GM23338 (cell line): Measurements from ENCODE around the gene CD276. TPM values are rescaled to one million over a fixed set of nuclear protein-coding genes. Genes with fewer than 3 reads are reported as not detected.

Experiments
- ATAC-seq: fragments of 200-7000 bp; cut with Tn5 transposase; 3 replicates; pipeline ENCODE4 v1.9.1; 2020
- DNase-seq: peaks from one replicate; pipeline ENCODE4 v3.0.0-alpha.2; 2015; ENCODE audit warnings: low spot score
- H2AFZ ChIP-seq: fragments of 200-600 bp; sonication (generic); 2 replicates; pipeline ENCODE4 v1.8.0; 2016; ENCODE audit warnings: antibody characterized with exemption, mild to moderate bottlenecking, moderate library complexity
- H3F3A ChIP-seq: fragments of 200-600 bp; sonication (generic); replicated peaks from 2 replicates; pipeline ENCODE4 v1.8.0; 2017; ENCODE audit warnings: antibody characterized with exemption, mixed run types, low read depth
- H3K27ac ChIP-seq: fragments of 200-600 bp; sonication (generic); 2 replicates; pipeline ENCODE4 v1.6.1; 2016; ENCODE audit warnings: low read depth
- H3K27me3 ChIP-seq: fragments of 200-600 bp; sonication (generic); 2 replicates; pipeline ENCODE4 v1.8.0; 2016; ENCODE audit warnings: mild to moderate bottlenecking, mixed run types, moderate library complexity; ENCODE audit not compliant: insufficient read depth
- H3K36me3 ChIP-seq: fragments of 200-600 bp; sonication (generic); 2 replicates; pipeline ENCODE4 v1.8.0; 2016; ENCODE audit warnings: mild to moderate bottlenecking; ENCODE audit not compliant: insufficient read depth
- H3K4me1 ChIP-seq: fragments of 200-600 bp; sonication (generic); 2 replicates; pipeline ENCODE4 v1.8.0; 2016; ENCODE audit warnings: mild to moderate bottlenecking, moderate library complexity; ENCODE audit not compliant: insufficient read depth
- H3K4me2 ChIP-seq: fragments of 200-600 bp; sonication (generic); 2 replicates; pipeline ENCODE4 v1.7.1; 2017; ENCODE audit warnings: mixed run types
- H3K4me3 ChIP-seq: fragments of 200-600 bp; sonication (generic); 2 replicates; pipeline ENCODE4 v1.6.1; 2016; ENCODE audit warnings: mixed run types
- H3K79me2 ChIP-seq: fragments of 200-600 bp; sonication (generic); replicated peaks from 2 replicates; pipeline ENCODE4 v1.8.0; 2017; ENCODE audit warnings: mild to moderate bottlenecking; ENCODE audit not compliant: insufficient read depth
- H3K9me2 ChIP-seq: fragments of 200-600 bp; sonication (generic); 2 replicates; pipeline ENCODE4 v1.8.0; 2017; ENCODE audit not compliant: insufficient read depth
- H4K20me1 ChIP-seq: fragments of 200-600 bp; sonication (generic); replicated peaks from 2 replicates; pipeline ENCODE4 v1.8.0; 2017; ENCODE audit warnings: mild to moderate bottlenecking; ENCODE audit not compliant: insufficient read depth
- H3K27ac Mint-ChIP-seq: 2 replicates; pipeline ENCODE4 v1.8.0; 2020; ENCODE audit warnings: inconsistent platforms, mild to moderate bottlenecking, moderate library complexity, mixed read lengths
- H3K27me3 Mint-ChIP-seq: 3 replicates; pipeline ENCODE4 v1.8.0; 2022; ENCODE audit warnings: low read depth, mild to moderate bottlenecking, moderate library complexity, mixed read lengths, inconsistent platforms; ENCODE audit not compliant: insufficient read depth, poor library complexity
- H3K36me3 Mint-ChIP-seq: 3 replicates; pipeline ENCODE4 v1.8.0; 2021; ENCODE audit warnings: low read depth, mild to moderate bottlenecking, inconsistent platforms, moderate library complexity, mixed read lengths
- H3K4me1 Mint-ChIP-seq: 3 replicates; pipeline ENCODE4 v1.8.0; 2020; ENCODE audit warnings: mild to moderate bottlenecking, inconsistent platforms, mixed read lengths
- H3K4me3 Mint-ChIP-seq: 3 replicates; pipeline ENCODE4 v1.8.0; 2021; ENCODE audit warnings: moderate library complexity, mild to moderate bottlenecking, inconsistent platforms, mixed read lengths
- H3K9me3 Mint-ChIP-seq: 3 replicates; pipeline ENCODE4 v1.8.0; 2020; ENCODE audit warnings: moderate library complexity, mild to moderate bottlenecking, inconsistent platforms, mixed read lengths
- CREB1 ChIP-seq: fragments of 250-450 bp; sonication (Bioruptor Pico); IDR thresholded peaks from 2 replicates; pipeline ENCODE4 v1.5.0; 2020; ENCODE audit warnings: low read depth, mild to moderate bottlenecking, moderate library complexity
- CTCF ChIP-seq, 2 experiments: fragments of 200-600 bp in 1 of 2; sonication (generic) in 1 of 2; conservative IDR thresholded peaks; 2 replicates each; pipeline versions ENCODE4 v1.5.1 to v1.6.1; 2016 to 2017; ENCODE audit warnings: antibody characterized with exemption in 2 of 2, low read depth in 2 of 2, mild to moderate bottlenecking in 2 of 2, moderate library complexity in 1 of 2
- ETS1 ChIP-seq: IDR thresholded peaks from 2 replicates; pipeline ENCODE4 v1.6.1; 2016; ENCODE audit warnings: antibody characterized with exemption
- EZH2 ChIP-seq: fragments of 200-600 bp; sonication (generic); IDR thresholded peaks from one replicate; pipeline ENCODE4 v1.8.0; 2017; ENCODE audit warnings: antibody characterized with exemption, mild to moderate bottlenecking, low read depth; ENCODE audit not compliant: unreplicated experiment
- EZH2phosphoT487 ChIP-seq: fragments of 200-600 bp; sonication (generic); IDR thresholded peaks from one replicate; pipeline ENCODE4 v1.8.1; 2018; ENCODE audit warnings: antibody characterized with exemption; ENCODE audit not compliant: unreplicated experiment
- JUNB ChIP-seq: IDR thresholded peaks from one replicate; pipeline ENCODE4 v1.6.1; 2016; ENCODE audit warnings: antibody characterized with exemption; ENCODE audit not compliant: unreplicated experiment
- NANOG ChIP-seq: IDR thresholded peaks from 2 replicates; pipeline ENCODE4 v1.6.1; 2016; ENCODE audit warnings: antibody characterized with exemption, borderline replicate concordance
- POLR2AphosphoS5 ChIP-seq: IDR thresholded peaks from 2 replicates; pipeline ENCODE4 v1.6.1; 2016; ENCODE audit warnings: antibody characterized with exemption, low read depth
- REST ChIP-seq: IDR thresholded peaks from one replicate; pipeline ENCODE4 v1.6.1; 2018; ENCODE audit warnings: antibody characterized with exemption; ENCODE audit not compliant: unreplicated experiment
- STAT1 ChIP-seq: IDR thresholded peaks from one replicate; pipeline ENCODE4 v1.6.1; 2016; ENCODE audit warnings: antibody characterized with exemption; ENCODE audit not compliant: unreplicated experiment
- ZNF114 ChIP-seq: fragments of 250-450 bp; sonication (Bioruptor Pico); IDR thresholded peaks from 2 replicates; pipeline ENCODE4 v1.5.0; 2020; ENCODE audit warnings: mild to moderate bottlenecking, moderate library complexity
- ZNF331 ChIP-seq: fragments of 250-450 bp; sonication (Bioruptor Pico); IDR thresholded peaks from 2 replicates; pipeline ENCODE4 v1.5.0; 2020; ENCODE audit warnings: low read depth, mild to moderate bottlenecking, moderate library complexity
- polyA plus RNA-seq: library from polyadenylated mRNA; unstranded; fragments of >200 nt; fragmentation: Nextera tagmentation; extraction: Ambion mirVana; gene quantifications from 2 replicates; pipeline ENCODE4 v1.2.1, GENCODE V29; 2016
- total RNA-seq: library from RNA; depleted of rRNA; stranded (reverse); fragments of >200 nt; shearing (Covaris generic); gene quantifications from 2 replicates; pipeline ENCODE4 v1.2.3, GENCODE V29; 2014

Gene CD276
- total and polyA plus RNA-seq, 2 experiments from 2014 or later: 60.9 to 158 TPM

- H3K27ac Mint-ChIP-seq: no peak overlapping the region
- H3K36me3 Mint-ChIP-seq: no peaks in the 10 kb centered on the region
- Histone ChIP-seq H3K27me3 (no peaks in the 10 kb centered on the region), H4K20me1 (no peaks in the 10 kb centered on the region), H3K36me3 (no peaks in the 10 kb centered on the region), H3K9me2 (no peaks in the 10 kb centered on the region; the same call in 1 of the 2 replicates), H2AFZ (no peak overlapping the region), H3F3A (no peaks in the 10 kb centered on the region), H3K4me1 (peaks cover 3% of the 10 kb centered on the region; the same call in 1 of the 2 replicates), H3K4me2 (no peak overlapping the region), H3K4me3 (no peak overlapping the region), H3K27ac (no peak overlapping the region), H3K79me2 (no peaks in the 10 kb centered on the region)
- H3K9me3 Mint-ChIP-seq: no peaks in the 10 kb centered on the region
- TF ChIP-seq EZH2phosphoT487 (no peak), ETS1 (no peak), ZNF331 (CRISPR knock-in tag) (no peak), POLR2AphosphoS5 (no peak), EZH2 (no peak), ZNF114 (CRISPR knock-in tag) (no peak), REST (no peak), STAT1 (no peak), NANOG (no peak), CREB1 (CRISPR knock-in tag) (no peak), CTCF (conservative IDR thresholded peaks at IDR 0.05; ENCODE audit: low read depth in 2 of 2) (no peak), JUNB (no peak)
- peaks cover 10% of the 10 kb centered on the region for H3K4me1 Mint-ChIP-seq
- no peaks in the 10 kb centered on the region for H3K27me3 Mint-ChIP-seq
- no peak for ATAC-seq
- H3K4me3 Mint-ChIP-seq: no peak overlapping the region
- DNase-seq: no peak
Measured at GRCh38 chr15:73674587-73674986, 9.6 kb upstream of the CD276 start.
